HUES6 (cell line): ENCODE results near the gene MINDY1.

Experiments
- H3K27ac ChIP-seq: 2 replicates; pipeline ENCODE4 v1.7.0; 2013; ENCODE audit warnings: low read depth, mild to moderate bottlenecking, low read length, inconsistent platforms
- H3K27me3 ChIP-seq: 2 replicates; pipeline ENCODE4 v1.6.1; 2013; ENCODE audit warnings: low read length; ENCODE audit not compliant: control insufficient read depth, insufficient read depth
- H3K36me3 ChIP-seq: 2 replicates; pipeline ENCODE4 v1.6.1; 2013; ENCODE audit warnings: low read length; ENCODE audit not compliant: control insufficient read depth, insufficient read depth
- H3K4me1 ChIP-seq: 2 replicates; pipeline ENCODE4 v1.6.1; 2013; ENCODE audit warnings: low read length; ENCODE audit not compliant: control insufficient read depth, insufficient read depth
- H3K4me3 ChIP-seq: 2 replicates; pipeline ENCODE4 v1.5.1; 2013; ENCODE audit warnings: low read depth, low read length
- H3K9ac ChIP-seq: one replicate; pipeline ENCODE4 v1.6.1; 2013; ENCODE audit warnings: mild to moderate bottlenecking, low read length
- H3K9me3 ChIP-seq: 2 replicates; pipeline ENCODE4 v1.6.1; 2013; ENCODE audit warnings: low read depth, low read length; ENCODE audit not compliant: control insufficient read depth, insufficient read depth

MINDY1 gene

GRCh38 chr1:150963321-150964163 is 43.2 kb downstream of the MINDY1 start:
- H3K36me3 ChIP-seq, result peaks cover 98% of the 10 kb centered on the region
- no peak overlapping the region for H3K27ac ChIP-seq
- no peaks in the 10 kb centered on the region for H3K9me3 ChIP-seq
- H3K9ac ChIP-seq, result no peak overlapping the region
- no peak overlapping the region for H3K4me3 ChIP-seq
- no peaks in the 10 kb centered on the region for H3K27me3 ChIP-seq
- H3K4me1 ChIP-seq, result no peaks in the 10 kb centered on the region

GRCh38 chr1:150961756-150962155 is 44.9 kb downstream of the MINDY1 start:
- Histone ChIP-seq H3K4me3 (no peak overlapping the region), H3K27ac (no peak overlapping the region), H3K27me3 (no peaks in the 10 kb centered on the region), H3K4me1 (no peaks in the 10 kb centered on the region), H3K9me3 (no peaks in the 10 kb centered on the region), H3K9ac (no peak overlapping the region), H3K36me3 (peaks cover 92% of the 10 kb centered on the region)

- no peak overlapping the region for H3K9ac ChIP-seq
- no peaks in the 10 kb centered on the region for H3K4me1 ChIP-seq
- H3K4me3 ChIP-seq, result no peak overlapping the region
- H3K9me3 ChIP-seq, result no peaks in the 10 kb centered on the region
- no peaks in the 10 kb centered on the region for H3K27me3 ChIP-seq
- no peak overlapping the region for H3K27ac ChIP-seq
- H3K36me3 ChIP-seq, result peaks cover 88% of the 10 kb centered on the region
Observed at GRCh38 chr1:150960646-150961045, 46.1 kb downstream of the MINDY1 start.

GRCh38 chr1:150957666-150958065 is 49.0 kb downstream of the MINDY1 start:
- H3K4me1 ChIP-seq, result no peaks in the 10 kb centered on the region
- H3K4me3 ChIP-seq, result no peak overlapping the region

GRCh38 chr1:150955280-150955679 is 51.4 kb downstream of the MINDY1 start:
- H3K9me3 ChIP-seq, result no peaks in the 10 kb centered on the region
- no peak overlapping the region for H3K4me3 ChIP-seq
- H3K27ac ChIP-seq, result no peak overlapping the region
- no peak overlapping the region for H3K9ac ChIP-seq
- H3K27me3 ChIP-seq, result no peaks in the 10 kb centered on the region
- H3K4me1 ChIP-seq, result no peaks in the 10 kb centered on the region
- peaks cover 81% of the 10 kb centered on the region for H3K36me3 ChIP-seq

More at GRCh38 chr1:150957666-150958065, 49.0 kb downstream of the MINDY1 start:
- Histone ChIP-seq H3K27ac (no peak overlapping the region), H3K9me3 (no peaks in the 10 kb centered on the region), H3K9ac (no peak overlapping the region), H3K27me3 (no peaks in the 10 kb centered on the region), H3K36me3 (peaks cover 83% of the 10 kb centered on the region)

GRCh38 chr1:150954708-150955107 is 52.0 kb downstream of the MINDY1 start:
- Histone ChIP-seq H3K36me3 (peaks cover 80% of the 10 kb centered on the region), H3K9me3 (no peaks in the 10 kb centered on the region), H3K27me3 (no peaks in the 10 kb centered on the region), H3K27ac (no peak overlapping the region), H3K9ac (no peak overlapping the region), H3K4me3 (no peak overlapping the region), H3K4me1 (no peaks in the 10 kb centered on the region)
